ENCODE results near the gene CFAP58.

Gene CFAP58

GRCh38 chr10:104391150-104391968, 37.7 kb downstream of the CFAP58 start:
- peak; percentile 60 for FAIRE-seq
- TF ChIP-seq POLR2AphosphoS5 (IDR thresholded peaks at IDR 0.05; ENCODE audit: low read depth, low read length) (no peak), POLR2A (IDR thresholded peaks at IDR 0.05; ENCODE audit: low read depth, low read length) (no peak), TAF1 (IDR thresholded peaks at IDR 0.05; ENCODE audit: borderline replicate concordance, low read depth, low read length) (no peak)
- no peak for DNase-seq (ENCODE audit: insufficient read length)

- TF ChIP-seq TAF1 (IDR thresholded peaks at IDR 0.05; ENCODE audit: borderline replicate concordance, low read depth, low read length) (no peak), POLR2A (IDR thresholded peaks at IDR 0.05; ENCODE audit: low read depth, low read length) (no peak), POLR2AphosphoS5 (IDR thresholded peaks at IDR 0.05; ENCODE audit: low read depth, low read length) (no peak)
- FAIRE-seq: no peak
- no peak for DNase-seq (ENCODE audit: insufficient read length)
These were observed 38.3 kb downstream of the CFAP58 start for GRCh38 chr10:104391969-104392296.

- FAIRE-seq (no peak), DNase-seq (ENCODE audit: insufficient read length) (no peak)
- TF ChIP-seq POLR2AphosphoS5 (IDR thresholded peaks at IDR 0.05; ENCODE audit: low read depth, low read length) (no peak), POLR2A (IDR thresholded peaks at IDR 0.05; ENCODE audit: low read depth, low read length) (no peak), TAF1 (IDR thresholded peaks at IDR 0.05; ENCODE audit: borderline replicate concordance, low read depth, low read length) (no peak)
These were observed 39.8 kb downstream of the CFAP58 start for GRCh38 chr10:104393387-104393786.

DNA sequence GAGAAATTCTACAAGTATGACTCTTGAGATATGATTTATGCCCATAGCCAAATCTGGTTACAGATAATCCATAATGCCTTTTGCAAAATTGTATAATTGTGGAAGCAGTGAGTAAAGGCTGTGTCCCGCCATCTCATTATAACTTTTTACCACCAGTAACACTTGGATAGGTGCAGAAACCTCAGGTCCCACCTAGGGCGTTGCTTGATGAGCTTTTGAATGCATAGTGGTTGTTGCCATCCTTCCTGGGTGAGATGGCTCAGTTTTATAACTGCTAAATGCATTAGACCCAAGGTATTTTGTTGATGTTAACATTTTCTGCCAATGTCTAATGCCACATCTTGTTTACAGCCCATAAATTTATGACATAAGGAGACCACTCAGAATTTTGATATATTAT, 42.9 kb downstream of the CFAP58 start:
- no peak for FAIRE-seq
- DNase-seq (ENCODE audit: insufficient read length): no peak
- TF ChIP-seq TAF1 (IDR thresholded peaks at IDR 0.05; ENCODE audit: borderline replicate concordance, low read depth, low read length) (no peak), POLR2A (IDR thresholded peaks at IDR 0.05; ENCODE audit: low read depth, low read length) (no peak), POLR2AphosphoS5 (IDR thresholded peaks at IDR 0.05; ENCODE audit: low read depth, low read length) (no peak)

GRCh38 chr10:104403636-104404035, 50.0 kb downstream of the CFAP58 start:
- FAIRE-seq: no peak
- no peak for TF ChIP-seq POLR2A (IDR thresholded peaks at IDR 0.05; ENCODE audit: low read depth, low read length)
- no peak for TF ChIP-seq POLR2AphosphoS5 (IDR thresholded peaks at IDR 0.05; ENCODE audit: low read depth, low read length)
- no peak for TF ChIP-seq TAF1 (IDR thresholded peaks at IDR 0.05; ENCODE audit: borderline replicate concordance, low read depth, low read length)

GRCh38 chr10:104406715-104407650, 53.4 kb downstream of the CFAP58 start:
- FAIRE-seq: peak; percentile 60
- DNase-seq (ENCODE audit: insufficient read length): no peak
- TF ChIP-seq POLR2A (IDR thresholded peaks at IDR 0.05; ENCODE audit: low read depth, low read length) (no peak), TAF1 (IDR thresholded peaks at IDR 0.05; ENCODE audit: borderline replicate concordance, low read depth, low read length) (no peak), POLR2AphosphoS5 (IDR thresholded peaks at IDR 0.05; ENCODE audit: low read depth, low read length) (no peak)

More at GRCh38 chr10:104403636-104404035, 50.0 kb downstream of the CFAP58 start:
- no peak for DNase-seq (ENCODE audit: insufficient read length)

GRCh38 chr10:104413528-104413927, 59.9 kb downstream of the CFAP58 start:
- no peak for TF ChIP-seq POLR2A (IDR thresholded peaks at IDR 0.05; ENCODE audit: low read depth, low read length)
- TF ChIP-seq POLR2AphosphoS5 (IDR thresholded peaks at IDR 0.05; ENCODE audit: low read depth, low read length): no peak
- no peak for TF ChIP-seq TAF1 (IDR thresholded peaks at IDR 0.05; ENCODE audit: borderline replicate concordance, low read depth, low read length)
- FAIRE-seq (no peak), DNase-seq (ENCODE audit: insufficient read length) (no peak)

DNA sequence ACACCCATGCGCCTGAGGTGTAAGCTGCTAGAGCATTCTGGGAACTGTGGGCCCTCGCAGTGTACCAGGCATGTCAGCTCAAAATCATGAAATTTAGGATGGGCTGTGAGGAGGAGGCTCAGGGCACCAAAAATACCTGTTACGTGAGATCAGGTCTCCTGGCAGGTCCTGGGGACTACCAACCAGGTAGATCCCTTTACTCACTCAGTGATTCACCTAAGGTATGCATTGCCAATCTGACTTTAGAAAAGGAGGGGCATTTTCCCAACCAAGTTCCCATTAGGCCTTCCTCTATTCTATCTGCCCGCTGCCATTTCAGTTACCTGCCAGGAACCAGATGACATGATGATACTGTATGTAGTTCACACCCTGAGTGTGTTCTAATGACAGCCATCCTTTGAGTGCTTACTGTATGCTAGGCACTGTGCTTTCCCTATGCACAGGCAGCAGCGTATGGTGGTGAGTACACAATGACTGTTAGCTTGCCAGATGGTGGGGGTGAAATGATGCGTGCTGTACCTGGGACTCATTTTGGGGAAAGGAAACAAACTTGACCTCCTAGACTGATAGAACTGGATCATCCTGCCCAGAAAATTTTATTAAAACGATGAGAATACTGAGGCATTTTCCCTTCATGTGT, 62.0 kb downstream of the CFAP58 start:
- TF ChIP-seq POLR2AphosphoS5 (IDR thresholded peaks at IDR 0.05; ENCODE audit: low read depth, low read length) (no peak), TAF1 (IDR thresholded peaks at IDR 0.05; ENCODE audit: borderline replicate concordance, low read depth, low read length) (no peak), POLR2A (IDR thresholded peaks at IDR 0.05; ENCODE audit: low read depth, low read length) (no peak)
- FAIRE-seq (no peak), DNase-seq (ENCODE audit: insufficient read length) (no peak)

- TF ChIP-seq POLR2A (IDR thresholded peaks at IDR 0.05; ENCODE audit: low read depth, low read length) (no peak), POLR2AphosphoS5 (IDR thresholded peaks at IDR 0.05; ENCODE audit: low read depth, low read length) (no peak), TAF1 (IDR thresholded peaks at IDR 0.05; ENCODE audit: borderline replicate concordance, low read depth, low read length) (no peak)
- DNase-seq (ENCODE audit: insufficient read length) (no peak), FAIRE-seq (no peak)
These were observed 63.2 kb downstream of the CFAP58 start for GRCh38 chr10:104416851-104417250.

DNA sequence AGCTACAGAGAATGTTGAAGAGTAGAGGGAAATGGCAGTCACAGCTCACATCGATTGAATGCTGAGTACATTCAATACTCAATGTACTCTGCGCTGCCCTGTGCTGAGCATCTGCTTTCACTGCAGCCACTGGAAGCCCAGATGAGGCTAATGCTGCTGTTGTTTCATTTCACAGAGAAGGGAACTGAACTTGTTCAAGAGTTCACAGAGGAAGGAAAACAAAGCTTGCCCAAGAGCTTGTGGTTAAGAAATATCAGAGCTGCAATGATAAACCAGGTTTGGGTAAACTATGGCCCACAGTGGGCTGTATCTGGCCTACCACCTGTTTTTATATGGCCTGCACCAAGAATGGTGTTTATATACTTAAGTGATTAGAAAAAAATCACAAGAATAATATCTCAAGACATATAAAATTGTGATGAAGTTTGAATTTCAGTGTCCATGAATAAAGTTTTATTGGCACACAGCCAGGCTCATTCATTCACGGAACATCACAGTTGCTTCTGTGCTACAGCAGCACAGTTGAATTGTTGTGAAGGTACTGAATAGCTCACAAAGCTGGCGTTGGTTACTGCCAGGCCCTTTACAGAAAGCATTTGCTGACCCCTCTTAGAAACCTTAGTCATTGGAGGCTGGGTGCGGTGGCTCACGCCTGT, 64.1 kb downstream of the CFAP58 start:
- FAIRE-seq (no peak), DNase-seq (ENCODE audit: insufficient read length) (no peak)
- no peak for TF ChIP-seq POLR2A (IDR thresholded peaks at IDR 0.05; ENCODE audit: low read depth, low read length)
- no peak for TF ChIP-seq TAF1 (IDR thresholded peaks at IDR 0.05; ENCODE audit: borderline replicate concordance, low read depth, low read length)
- no peak for TF ChIP-seq POLR2AphosphoS5 (IDR thresholded peaks at IDR 0.05; ENCODE audit: low read depth, low read length)

DNA sequence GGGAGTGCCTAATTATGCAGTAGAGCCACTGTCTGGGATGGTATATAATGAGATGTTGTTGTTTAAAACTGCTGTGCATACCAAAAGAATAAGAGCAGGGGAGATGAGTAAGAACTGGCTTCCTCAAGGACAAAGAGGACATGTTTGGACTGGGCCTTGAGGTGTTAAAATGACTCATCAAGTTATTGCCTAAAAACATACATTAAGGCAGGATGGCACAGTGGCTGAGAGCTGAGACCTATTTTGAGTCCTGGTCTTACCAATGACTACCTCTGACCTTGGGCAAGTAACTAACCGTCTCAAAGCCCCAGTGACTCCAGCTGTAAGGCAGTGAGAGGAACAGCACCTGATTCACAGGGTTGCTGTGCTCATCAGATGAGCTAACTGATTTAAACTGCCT, 71.1 kb downstream of the CFAP58 start:
- TF ChIP-seq POLR2A (IDR thresholded peaks at IDR 0.05; ENCODE audit: low read depth, low read length): no peak
- no peak for TF ChIP-seq TAF1 (IDR thresholded peaks at IDR 0.05; ENCODE audit: borderline replicate concordance, low read depth, low read length)
- no peak for TF ChIP-seq POLR2AphosphoS5 (IDR thresholded peaks at IDR 0.05; ENCODE audit: low read depth, low read length)
- FAIRE-seq: peak; percentile 93
- DNase-seq (ENCODE audit: insufficient read length): peak; percentile 6

Data from GM12892 (cell line).